Spinal cord (tissue), 10 donors: ENCODE measurements around the gene TUBGCP3. TPM values are rescaled to one million over a fixed set of nuclear protein-coding genes. Genes with fewer than 3 reads are reported as not detected.

ENCODE experiments used
- DNase-seq, 6 donors: peaks; one replicate each; pipeline versions ENCODE4 v3.0.0 to v3.0.0-alpha.2; 2013 to 2015; ENCODE audit warnings: low spot score in 6 of 6, low read depth in 4 of 6
- H3K27ac ChIP-seq: one replicate; pipeline ENCODE4 v1.5.1; 2013; ENCODE audit warnings: low read depth, low read length, control low read depth
- H3K27me3 ChIP-seq: one replicate; pipeline ENCODE4 v1.6.1; 2013; ENCODE audit warnings: low read length; ENCODE audit not compliant: control insufficient read depth, insufficient read depth
- H3K36me3 ChIP-seq: one replicate; pipeline ENCODE4 v1.6.1; 2013; ENCODE audit warnings: low read length; ENCODE audit not compliant: control insufficient read depth, insufficient read depth
- H3K4me1 ChIP-seq: one replicate; pipeline ENCODE4 v1.6.1; 2013; ENCODE audit warnings: low read length; ENCODE audit not compliant: control insufficient read depth, insufficient read depth
- H3K4me3 ChIP-seq: one replicate; pipeline ENCODE4 v1.5.1; 2013; ENCODE audit warnings: low read depth, low read length, control low read depth
- H3K9me3 ChIP-seq: one replicate; pipeline ENCODE4 v1.6.1; 2013; ENCODE audit warnings: low read length; ENCODE audit not compliant: control insufficient read depth, insufficient read depth
- WGBS: methylation state at CpG from one replicate; pipeline ENCODE4 v1.1.5; 2013; ENCODE audit warnings: missing lambda C conversion rate; ENCODE audit not compliant: insufficient coverage; 5-methylcytosine and 5-hydroxymethylcytosine counted together
- polyA plus RNA-seq, 2 donors: library from polyadenylated mRNA; unstranded; fragments of 120-200 nt; gene quantifications; one replicate each; pipeline ENCODE4 v1.2.1, GENCODE V29; 2013; ENCODE audit not compliant: insufficient read length in 2 of 2
- total RNA-seq, 2 donors: library from RNA; depleted of rRNA in 1 of 2; stranded (reverse); fragments of 120-200 nt in 1 of 2; fragments of >200 nt in 1 of 2; gene quantifications; one replicate each; pipeline versions ENCODE4 v1.2.3 to v1.2.4, GENCODE V29; 2013 to 2014
- donor health status: healthy.

Gene TUBGCP3
- total and polyA plus RNA-seq, 4 donors = 23.2 to 40.5 (median 33.5) TPM

GRCh38 chr13:112582263-112582662 is 5.7 kb downstream of the TUBGCP3 start:
- H3K9me3 ChIP-seq = no peaks in the 10 kb centered on the region
- DNase-seq = no peak
- no peaks in the 10 kb centered on the region for H3K27me3 ChIP-seq
- H3K36me3 ChIP-seq = peaks cover 6% of the 10 kb centered on the region
- 96% methylated on average over 7 of the region's 9 CpGs for WGBS
- no peaks in the 10 kb centered on the region for H3K4me1 ChIP-seq
- H3K27ac ChIP-seq = no peak overlapping the region
- H3K4me3 ChIP-seq = no peak overlapping the region

- Histone ChIP-seq H3K36me3 (peaks cover 6% of the 10 kb centered on the region), H3K27ac (no peak overlapping the region), H3K4me3 (no peak overlapping the region), H3K9me3 (peaks cover 2% of the 10 kb centered on the region), H3K27me3 (no peaks in the 10 kb centered on the region), H3K4me1 (no peaks in the 10 kb centered on the region)
- no peak for DNase-seq
- WGBS = 61% methylated on average over 2 of the region's 3 CpGs
These were observed 7.0 kb downstream of the TUBGCP3 start for GRCh38 chr13:112580912-112581311.

- no peak overlapping the region for H3K27ac ChIP-seq
- peaks cover 2% of the 10 kb centered on the region for H3K9me3 ChIP-seq
- peaks cover 3% of the 10 kb centered on the region for H3K4me1 ChIP-seq
- no CpG with 5 or more reads among the region's 2 CpGs for WGBS
- H3K36me3 ChIP-seq = peaks cover 6% of the 10 kb centered on the region
- H3K27me3 ChIP-seq = no peaks in the 10 kb centered on the region
- no peak overlapping the region for H3K4me3 ChIP-seq
- DNase-seq = no peak
These were observed 7.7 kb downstream of the TUBGCP3 start for GRCh38 chr13:112580211-112580610.

GRCh38 chr13:112579310-112579843 is 8.6 kb downstream of the TUBGCP3 start:
- H3K27me3 ChIP-seq = no peaks in the 10 kb centered on the region
- H3K4me3 ChIP-seq = no peak overlapping the region
- WGBS = 91% methylated on average over 18 of the region's 18 CpGs
- H3K4me1 ChIP-seq = peaks cover 7% of the 10 kb centered on the region
- H3K9me3 ChIP-seq = peaks cover 2% of the 10 kb centered on the region
- no peak for DNase-seq
- H3K36me3 ChIP-seq = peaks cover 6% of the 10 kb centered on the region
- no peak overlapping the region for H3K27ac ChIP-seq

- peaks cover 4% of the 10 kb centered on the region for H3K36me3 ChIP-seq
- DNase-seq = no peak
- no peak overlapping the region for H3K4me3 ChIP-seq
- H3K9me3 ChIP-seq = peaks cover 2% of the 10 kb centered on the region
- no peak overlapping the region for H3K27ac ChIP-seq
- H3K27me3 ChIP-seq = no peaks in the 10 kb centered on the region
- H3K4me1 ChIP-seq = peaks cover 7% of the 10 kb centered on the region
These were observed 11.2 kb downstream of the TUBGCP3 start for GRCh38 chr13:112576768-112577167.

- WGBS = no CpG with 5 or more reads among the region's 4 CpGs
- H3K4me3 ChIP-seq = no peak overlapping the region
- H3K9me3 ChIP-seq = peaks cover 2% of the 10 kb centered on the region
- DNase-seq = no peak
- no peaks in the 10 kb centered on the region for H3K27me3 ChIP-seq
- no peak overlapping the region for H3K27ac ChIP-seq
- peaks cover 7% of the 10 kb centered on the region for H3K4me1 ChIP-seq
- peaks cover 4% of the 10 kb centered on the region for H3K36me3 ChIP-seq
These were observed 11.8 kb downstream of the TUBGCP3 start for GRCh38 chr13:112576191-112576590.

- peaks cover 4% of the 10 kb centered on the region for H3K36me3 ChIP-seq
- H3K27me3 ChIP-seq = no peaks in the 10 kb centered on the region
These were observed 12.3 kb downstream of the TUBGCP3 start for GRCh38 chr13:112575675-112576074.

GRCh38 chr13:112574834-112575613 is 12.9 kb downstream of the TUBGCP3 start:
- H3K36me3 ChIP-seq = peaks cover 4% of the 10 kb centered on the region
- no peak overlapping the region for H3K4me3 ChIP-seq
- peaks cover 2% of the 10 kb centered on the region for H3K9me3 ChIP-seq
- DNase-seq = no peak
- H3K27me3 ChIP-seq = no peaks in the 10 kb centered on the region
- WGBS = no CpG with 5 or more reads among the region's 7 CpGs
- peaks cover 7% of the 10 kb centered on the region for H3K4me1 ChIP-seq
- H3K27ac ChIP-seq = no peak overlapping the region

More at GRCh38 chr13:112575675-112576074, 12.3 kb downstream of the TUBGCP3 start:
- Histone ChIP-seq H3K4me1 (peaks cover 7% of the 10 kb centered on the region), H3K9me3 (peaks cover 2% of the 10 kb centered on the region), H3K27ac (no peak overlapping the region), H3K4me3 (no peak overlapping the region)
- DNase-seq = no peak
- WGBS = 70% methylated on average over 2 of the region's 5 CpGs

- Histone ChIP-seq H3K27me3 (no peaks in the 10 kb centered on the region), H3K4me1 (peaks cover 7% of the 10 kb centered on the region), H3K9me3 (peaks cover 2% of the 10 kb centered on the region), H3K4me3 (no peak overlapping the region), H3K27ac (no peak overlapping the region), H3K36me3 (peaks cover 3% of the 10 kb centered on the region)
- DNase-seq = no peak
- WGBS = no CpG with 5 or more reads among the region's 1 CpG
These were observed 13.5 kb downstream of the TUBGCP3 start for GRCh38 chr13:112574416-112574815.

GRCh38 chr13:112573710-112574109 is 14.2 kb downstream of the TUBGCP3 start:
- no peaks in the 10 kb centered on the region for H3K36me3 ChIP-seq
- H3K9me3 ChIP-seq = peaks cover 2% of the 10 kb centered on the region
- WGBS = 85% methylated on average over 2 of the region's 2 CpGs
- no peaks in the 10 kb centered on the region for H3K27me3 ChIP-seq
- H3K27ac ChIP-seq = no peak overlapping the region
- H3K4me1 ChIP-seq = peaks cover 7% of the 10 kb centered on the region
- DNase-seq = no peak
- no peak overlapping the region for H3K4me3 ChIP-seq
